Measurements from ENCODE around the gene ADORA2A.

DNA sequence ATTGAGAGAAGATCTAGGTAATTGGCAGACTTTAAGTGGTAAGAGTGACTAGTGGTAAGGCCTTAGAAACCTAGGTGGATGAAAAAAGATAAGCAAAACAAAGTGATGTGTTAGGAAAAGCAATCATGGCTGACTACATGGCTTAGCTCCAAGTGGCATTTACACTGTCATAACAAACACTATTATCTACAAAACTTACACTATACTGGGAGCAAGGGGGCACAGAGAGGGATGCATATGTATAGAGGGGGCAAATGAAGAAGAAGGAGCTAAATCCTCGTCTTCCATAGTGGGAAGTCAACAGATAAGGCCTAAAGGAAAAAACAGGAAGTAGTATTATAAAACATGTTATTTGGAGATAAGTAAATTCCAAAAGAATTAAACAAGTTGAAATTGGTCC, 32.5 kb downstream of the ADORA2A start:
- TF ChIP-seq, protein P1, sequence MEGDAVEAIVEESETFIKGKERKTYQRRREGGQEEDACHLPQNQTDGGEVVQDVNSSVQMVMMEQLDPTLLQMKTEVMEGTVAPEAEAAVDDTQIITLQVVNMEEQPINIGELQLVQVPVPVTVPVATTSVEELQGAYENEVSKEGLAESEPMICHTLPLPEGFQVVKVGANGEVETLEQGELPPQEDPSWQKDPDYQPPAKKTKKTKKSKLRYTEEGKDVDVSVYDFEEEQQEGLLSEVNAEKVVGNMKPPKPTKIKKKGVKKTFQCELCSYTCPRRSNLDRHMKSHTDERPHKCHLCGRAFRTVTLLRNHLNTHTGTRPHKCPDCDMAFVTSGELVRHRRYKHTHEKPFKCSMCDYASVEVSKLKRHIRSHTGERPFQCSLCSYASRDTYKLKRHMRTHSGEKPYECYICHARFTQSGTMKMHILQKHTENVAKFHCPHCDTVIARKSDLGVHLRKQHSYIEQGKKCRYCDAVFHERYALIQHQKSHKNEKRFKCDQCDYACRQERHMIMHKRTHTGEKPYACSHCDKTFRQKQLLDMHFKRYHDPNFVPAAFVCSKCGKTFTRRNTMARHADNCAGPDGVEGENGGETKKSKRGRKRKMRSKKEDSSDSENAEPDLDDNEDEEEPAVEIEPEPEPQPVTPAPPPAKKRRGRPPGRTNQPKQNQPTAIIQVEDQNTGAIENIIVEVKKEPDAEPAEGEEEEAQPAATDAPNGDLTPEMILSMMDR (IDR thresholded peaks at IDR 0.05; ENCODE audit: insufficient read depth, low read length, poor library complexity, severe bottlenecking) = no peak
- no peak for TF ChIP-seq EZH2phosphoT487 (conservative IDR thresholded peaks at IDR 0.05; ENCODE audit: low read length)
